Activated gamma-delta T cell treated with anti-CD3 and anti-CD28 coated beads, Interleukin-2, amount 50 U/mL, for 16 hours (primary cell): ENCODE measurements around the gene CFAP74.

ENCODE experiments used
- DNase-seq: peaks from one replicate; pipeline ENCODE4 v3.0.0-alpha.2; 2020; ENCODE audit warnings: low read depth

Gene CFAP74

DNA sequence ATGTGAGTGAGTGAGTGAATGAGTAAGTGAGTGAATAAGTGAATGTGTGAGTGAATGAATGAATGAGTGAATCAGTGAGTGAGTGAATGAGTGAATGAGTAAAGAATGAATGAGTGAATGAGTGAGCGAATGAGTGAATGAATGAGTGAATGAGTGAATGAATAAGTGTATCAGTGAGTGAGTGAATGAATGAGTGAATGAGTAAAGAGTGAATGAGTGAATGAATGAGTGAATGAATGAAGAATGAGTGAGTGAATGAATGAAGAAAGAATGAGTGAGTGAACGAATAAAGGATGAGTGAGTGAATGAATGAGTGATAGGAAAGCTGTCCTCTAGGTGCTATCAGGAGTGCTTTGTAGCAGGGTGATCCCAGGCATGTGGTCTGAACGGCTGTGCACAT lies 35.7 kb downstream of the CFAP74 start:
- DNase-seq = no peak

DNA sequence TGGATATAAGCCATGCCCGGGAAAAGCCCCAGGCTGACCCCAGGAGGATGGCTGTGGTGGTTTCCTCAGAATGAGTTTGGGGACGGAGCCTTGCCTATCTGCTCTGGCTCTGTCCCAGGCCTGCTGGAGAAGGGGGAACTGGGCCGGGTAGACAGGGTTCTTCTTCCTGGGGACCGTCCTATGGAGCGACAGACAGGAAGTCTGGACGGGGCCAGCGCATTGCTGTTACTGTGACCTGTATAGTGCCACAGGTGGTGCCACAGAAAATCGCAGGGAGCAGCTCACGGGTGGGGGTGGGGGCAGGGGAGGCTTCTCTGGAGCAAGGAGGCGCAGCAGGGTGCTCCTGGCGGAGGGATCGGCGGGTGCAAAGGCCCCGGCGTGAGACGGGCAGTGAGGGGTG lies 36.4 kb downstream of the CFAP74 start:
- no peak for DNase-seq

DNA sequence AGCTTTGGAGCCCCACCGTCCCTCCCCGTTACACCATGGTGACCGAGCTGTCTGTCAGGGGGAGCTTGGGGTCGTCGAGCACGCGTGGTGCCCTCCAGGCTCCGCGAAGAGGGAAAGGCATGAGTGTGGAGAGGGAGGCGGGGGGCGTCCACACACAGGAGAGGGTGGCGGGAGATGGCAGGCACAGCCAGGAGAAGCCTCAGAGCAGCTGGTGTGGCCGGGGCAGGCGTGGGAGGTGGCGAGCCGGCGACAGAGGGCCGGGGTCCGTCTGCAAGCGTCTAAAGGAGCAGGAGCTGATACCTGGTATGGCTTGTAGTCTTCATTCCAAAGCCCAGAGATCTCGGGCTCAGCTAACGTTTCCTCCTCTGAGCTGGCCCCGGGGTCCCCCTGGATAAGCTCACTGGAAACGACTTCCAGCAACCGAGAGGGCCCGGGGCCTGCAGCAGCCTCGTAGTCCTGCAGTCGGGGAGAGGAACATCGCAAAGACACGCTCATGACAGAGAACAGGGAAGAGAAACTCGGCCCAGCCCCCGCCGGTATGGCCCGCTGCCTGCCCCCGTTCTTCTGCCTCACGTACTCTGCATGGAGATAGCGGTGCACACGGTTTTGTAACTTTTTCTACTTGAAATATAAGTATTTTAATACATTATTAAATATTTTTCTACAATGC lies 37.4 kb downstream of the CFAP74 start:
- no peak for DNase-seq

DNA sequence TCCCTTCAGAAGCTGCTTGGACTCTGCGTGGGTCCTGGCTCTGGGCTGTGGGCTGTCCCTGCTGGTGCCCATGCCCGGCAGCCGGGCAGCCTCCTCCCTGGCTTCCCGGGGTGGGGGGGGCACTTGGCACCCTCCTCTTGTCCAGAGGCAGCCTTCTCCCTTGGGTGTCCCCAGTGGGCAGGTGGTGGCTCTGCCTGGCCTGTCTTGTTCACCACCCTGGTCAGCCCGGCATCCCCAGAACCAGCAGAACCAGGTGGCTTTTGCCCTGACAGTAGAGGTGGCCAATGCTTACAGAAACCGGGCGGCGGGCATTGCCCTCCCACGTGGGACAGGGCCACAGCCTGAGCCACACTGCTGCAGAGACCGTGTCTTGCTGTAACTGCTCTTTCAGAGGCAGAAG lies 38.0 kb downstream of the CFAP74 start:
- DNase-seq = no peak

DNA sequence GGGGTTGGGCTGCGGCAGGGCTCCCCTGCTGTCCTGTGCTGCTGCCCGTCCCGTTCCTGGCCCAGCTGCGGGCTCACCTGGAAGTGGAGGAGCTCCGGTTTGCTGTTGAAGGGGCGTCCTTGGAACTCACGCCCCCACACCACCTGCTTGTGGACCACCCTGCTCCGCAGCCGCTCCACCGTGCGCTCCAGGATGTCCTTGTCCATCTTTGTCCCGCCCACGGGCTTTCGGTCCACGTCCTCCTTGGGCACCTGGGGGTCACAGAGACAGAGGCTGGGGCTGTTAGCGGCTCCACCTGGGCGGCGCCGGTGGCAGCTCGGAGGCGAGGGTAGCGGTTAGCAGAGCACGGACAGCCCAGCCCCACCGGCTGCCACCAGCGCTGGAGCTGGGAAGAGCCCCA lies 38.8 kb downstream of the CFAP74 start:
- no peak for DNase-seq

DNA sequence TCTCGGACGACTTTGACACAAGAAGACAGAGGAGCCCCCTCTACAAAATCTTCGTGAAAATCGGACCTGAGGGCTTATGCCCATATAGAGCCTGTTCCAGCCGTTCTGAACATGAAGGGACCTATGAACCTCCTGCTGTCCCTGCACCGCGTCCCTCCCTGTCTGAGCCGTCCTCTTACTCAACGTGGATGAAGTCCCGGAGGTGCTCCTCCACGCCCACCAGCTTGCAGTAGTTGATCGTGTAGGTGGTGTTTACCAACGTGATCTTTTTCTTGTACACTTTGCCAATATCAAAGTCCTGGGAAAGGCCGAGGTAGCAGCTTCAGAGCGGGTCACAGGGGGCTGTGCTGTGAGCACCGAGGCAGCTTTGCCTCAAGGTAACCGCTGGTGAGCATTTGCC lies 40.0 kb downstream of the CFAP74 start:
- DNase-seq = no peak

DNA sequence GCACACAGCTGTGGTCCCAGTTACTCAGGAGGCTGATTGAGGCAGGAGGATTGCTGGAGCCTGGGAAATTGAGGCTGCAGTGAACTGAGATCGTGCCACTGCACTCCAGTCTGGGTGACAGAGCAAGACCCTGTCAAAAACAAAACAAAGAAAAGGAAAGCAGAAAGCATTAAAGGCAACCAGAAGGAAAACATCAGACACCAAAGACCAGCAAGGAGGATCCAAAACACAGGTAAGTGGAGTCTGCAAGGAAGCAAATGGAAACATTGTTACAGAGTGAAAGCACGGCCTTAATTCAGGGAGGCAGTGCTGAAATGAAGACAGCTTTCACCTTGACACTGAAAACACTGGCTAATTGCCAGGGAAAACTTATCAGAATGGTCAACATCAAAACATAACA lies 40.8 kb downstream of the CFAP74 start:
- DNase-seq = no peak

DNA sequence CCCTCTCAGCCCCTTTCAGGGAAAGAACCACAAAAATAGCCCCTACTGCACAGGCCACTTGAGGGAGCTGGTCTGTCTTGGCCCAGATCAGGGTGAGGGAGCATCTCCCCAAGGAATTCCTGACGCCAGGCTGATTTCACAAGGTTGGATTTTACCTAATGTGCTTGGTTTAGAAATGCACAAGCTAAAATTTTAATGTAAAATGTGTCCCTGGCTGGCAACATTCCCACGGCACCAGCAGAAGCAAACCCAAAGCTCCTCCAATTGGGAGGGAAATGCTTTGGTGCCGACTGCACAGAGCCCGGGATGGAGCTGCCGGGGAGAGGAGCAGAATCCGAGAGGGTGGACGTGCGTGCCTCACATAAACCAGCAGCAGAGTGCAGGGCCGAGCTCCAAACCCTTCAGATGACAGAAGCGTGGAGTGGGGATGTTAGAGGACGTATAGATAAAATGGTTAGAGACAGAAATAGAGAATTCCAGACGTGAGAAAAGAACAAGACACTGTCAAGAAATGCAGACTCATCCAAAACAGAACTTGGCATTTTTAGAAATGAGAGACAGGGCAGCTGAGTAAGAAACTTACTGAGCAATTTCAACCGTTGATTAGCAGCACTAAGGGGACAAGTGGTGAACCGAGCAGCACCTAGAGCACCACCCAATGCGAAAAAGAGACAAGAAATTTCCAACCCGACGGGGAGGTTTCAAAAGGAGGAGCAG lies 42.9 kb downstream of the CFAP74 start:
- no peak for DNase-seq

DNA sequence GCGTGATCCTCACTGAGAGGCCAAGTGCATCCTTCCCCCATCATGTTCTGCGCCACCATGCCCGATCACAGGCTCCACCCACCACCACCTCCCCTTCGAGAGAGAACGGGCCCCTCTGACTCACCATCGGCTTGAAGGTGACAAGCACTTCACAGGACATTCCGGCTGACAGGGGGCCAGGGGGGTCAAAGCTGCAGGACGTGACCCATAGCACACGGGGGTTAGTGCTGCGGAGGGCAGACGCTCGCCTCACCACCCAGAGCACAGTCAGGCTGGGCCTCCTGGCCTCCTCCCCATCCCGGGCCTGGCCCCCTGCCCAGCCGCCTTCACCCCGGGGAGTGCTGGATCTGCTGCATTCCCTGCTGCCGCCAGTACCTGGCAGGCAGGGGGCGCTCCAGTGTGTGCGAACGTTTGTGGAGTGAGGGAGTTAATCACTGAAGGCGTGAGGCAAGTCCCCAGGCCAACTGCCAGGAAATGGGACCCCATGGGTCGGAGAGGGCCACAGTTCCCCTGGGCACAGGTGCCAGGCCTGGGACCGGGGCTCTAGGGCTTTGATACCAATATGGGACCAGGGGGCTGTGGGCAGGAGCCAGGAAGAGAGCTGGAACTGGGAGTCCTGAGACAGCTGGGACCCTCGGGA lies 43.6 kb downstream of the CFAP74 start:
- peak; percentile 45 for DNase-seq

DNA sequence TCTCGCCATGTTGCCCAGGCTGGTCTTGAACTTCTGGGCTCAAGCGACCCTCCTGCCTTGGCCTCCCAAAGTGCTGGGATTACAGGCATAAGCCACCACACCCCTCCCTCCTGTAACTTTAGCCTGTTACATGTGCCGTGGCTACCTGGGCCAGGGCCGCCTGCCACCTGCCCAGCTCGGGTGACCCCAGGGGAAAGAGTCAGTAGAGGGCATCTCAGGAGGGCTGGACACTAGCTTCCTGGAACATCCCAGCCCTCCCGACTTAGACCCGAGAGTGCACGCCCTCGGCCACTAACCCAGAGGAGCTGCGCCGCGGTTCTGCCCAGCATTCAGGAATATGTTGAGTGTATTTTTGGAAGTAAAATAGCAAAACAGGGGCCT lies 44.1 kb downstream of the CFAP74 start:
- no peak for DNase-seq

DNA sequence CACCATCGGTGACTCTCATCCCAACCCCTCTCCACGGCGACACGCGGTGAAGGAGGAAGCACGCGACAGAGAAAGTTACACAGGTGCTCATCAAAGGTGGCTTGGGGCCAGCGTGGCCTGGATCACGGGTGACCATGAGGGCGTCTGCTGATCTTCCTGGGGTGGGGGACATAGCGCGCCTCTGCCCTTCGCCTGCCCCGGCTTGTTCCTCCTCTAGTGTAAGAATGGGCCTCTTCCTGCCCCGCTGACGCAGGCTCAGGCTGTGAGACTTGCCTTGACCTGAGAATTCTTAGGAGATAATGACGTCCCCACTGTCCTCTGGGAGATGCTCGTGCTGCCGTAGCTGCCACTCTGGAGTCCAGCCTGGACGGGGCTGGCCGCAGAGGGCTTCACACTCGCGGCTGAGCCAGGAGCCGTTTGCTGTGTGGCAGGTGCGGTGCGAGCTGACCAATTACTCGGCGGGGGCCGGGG lies 45.5 kb downstream of the CFAP74 start:
- no peak for DNase-seq

DNA sequence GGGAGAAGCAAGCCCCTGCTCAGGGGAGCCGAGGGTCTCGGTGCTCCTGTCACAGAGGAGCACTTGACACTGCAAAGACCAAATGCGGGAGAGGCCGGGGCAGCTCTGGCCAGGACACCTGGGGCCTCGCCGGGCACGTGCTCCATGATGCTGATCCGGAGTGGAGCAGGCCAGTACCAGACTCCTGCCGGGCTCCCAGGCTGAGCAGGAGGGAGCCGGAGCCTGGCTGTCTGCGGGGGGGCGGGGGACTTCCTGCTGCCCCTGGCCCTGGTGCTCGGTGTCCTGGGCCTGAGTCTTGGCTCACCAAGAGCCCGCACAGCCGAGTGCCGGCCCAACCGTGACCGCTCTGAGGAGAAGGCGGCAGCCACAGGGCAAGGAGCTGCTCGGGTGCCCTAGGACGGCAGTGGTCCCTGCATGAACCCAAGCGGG lies 46.0 kb downstream of the CFAP74 start:
- DNase-seq = no peak

DNA sequence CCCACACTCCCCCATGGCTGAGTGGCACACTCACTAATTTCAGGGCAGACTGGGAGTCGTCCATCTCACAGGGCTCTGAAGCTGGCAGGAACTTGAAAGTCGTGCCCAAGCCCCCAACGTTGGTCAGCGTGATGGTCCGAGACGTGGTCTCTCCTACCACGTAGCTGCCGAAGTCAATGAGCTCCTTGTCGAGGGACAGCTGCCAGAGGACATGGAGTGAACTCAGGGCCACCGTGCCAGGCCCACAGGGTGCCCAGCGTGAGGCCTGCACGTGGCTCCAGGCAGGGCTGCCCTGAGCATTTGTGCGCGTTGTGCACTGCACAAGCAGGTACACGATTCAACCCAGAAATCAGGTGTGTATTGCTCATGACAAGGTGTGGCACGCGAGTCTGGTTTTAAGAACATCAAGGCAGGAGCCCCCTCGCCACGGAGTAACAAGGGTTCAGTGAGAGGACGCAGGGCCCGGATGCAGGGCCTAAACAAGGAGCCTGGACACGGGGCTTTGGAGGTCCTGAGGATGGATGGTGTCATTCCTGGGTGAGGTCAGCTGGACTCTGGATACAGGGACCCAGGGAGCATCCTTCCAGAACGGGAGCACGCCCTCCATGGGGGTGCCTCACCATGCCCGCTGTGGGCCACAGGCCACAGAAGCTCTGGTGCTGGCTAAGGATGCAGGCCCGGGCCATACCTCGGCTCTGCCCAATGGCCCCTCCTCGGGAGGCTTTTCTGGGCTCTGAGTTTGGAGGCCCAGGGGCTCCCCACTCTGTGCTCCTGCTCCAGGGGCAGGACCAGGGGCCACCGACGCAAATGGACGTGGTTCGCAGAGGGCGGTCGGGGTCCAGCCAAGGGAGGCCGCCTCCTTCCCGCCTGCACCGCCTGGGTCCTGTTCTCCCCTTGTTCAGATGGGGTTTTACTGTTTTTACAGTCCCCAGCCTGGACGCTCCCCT lies 46.7 kb downstream of the CFAP74 start:
- DNase-seq = no peak

DNA sequence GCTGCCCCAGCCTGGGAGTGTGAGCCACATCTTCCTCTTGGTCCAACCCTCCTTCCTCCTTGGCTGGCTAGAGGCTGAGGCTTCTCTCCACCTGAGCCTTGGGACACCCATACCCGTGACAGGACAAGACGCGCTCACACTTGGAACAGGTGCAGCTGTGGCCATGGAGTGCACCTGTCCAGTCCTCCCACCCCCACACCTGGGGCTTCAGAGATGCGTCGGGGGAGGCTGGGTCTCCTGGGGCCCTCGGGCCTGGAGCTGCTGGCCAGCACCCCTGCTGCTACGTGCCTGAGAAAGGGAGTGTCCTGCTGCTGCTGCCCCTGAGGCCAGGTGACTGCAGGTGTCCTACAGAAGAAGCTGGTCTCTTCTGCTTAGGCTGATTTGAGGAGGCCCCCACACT lies 47.5 kb downstream of the CFAP74 start:
- DNase-seq = no peak

DNA sequence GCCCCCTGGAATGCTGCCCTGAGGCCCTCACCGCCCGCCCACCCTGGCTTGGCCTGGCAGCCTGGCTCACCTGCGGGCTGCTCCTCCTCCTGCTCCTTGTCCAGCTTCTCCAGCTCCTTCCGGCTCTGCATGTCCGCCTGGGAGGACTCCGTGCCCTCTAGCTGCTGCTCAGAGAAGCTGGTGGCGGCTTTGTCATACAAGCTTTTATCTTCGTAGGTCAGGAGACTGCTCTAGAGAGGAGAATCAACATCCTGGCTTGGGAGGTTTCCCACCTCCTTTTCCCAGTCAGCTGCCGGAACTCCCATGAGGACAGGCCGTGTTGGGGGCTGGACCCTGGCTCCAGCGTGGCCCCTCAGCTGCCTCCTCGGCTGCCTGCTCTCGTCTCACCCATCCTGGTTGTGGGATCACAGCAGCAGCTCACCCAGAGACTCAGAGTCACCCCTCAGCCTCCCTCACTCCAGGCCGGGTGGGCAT lies 47.9 kb downstream of the CFAP74 start:
- no peak for DNase-seq

DNA sequence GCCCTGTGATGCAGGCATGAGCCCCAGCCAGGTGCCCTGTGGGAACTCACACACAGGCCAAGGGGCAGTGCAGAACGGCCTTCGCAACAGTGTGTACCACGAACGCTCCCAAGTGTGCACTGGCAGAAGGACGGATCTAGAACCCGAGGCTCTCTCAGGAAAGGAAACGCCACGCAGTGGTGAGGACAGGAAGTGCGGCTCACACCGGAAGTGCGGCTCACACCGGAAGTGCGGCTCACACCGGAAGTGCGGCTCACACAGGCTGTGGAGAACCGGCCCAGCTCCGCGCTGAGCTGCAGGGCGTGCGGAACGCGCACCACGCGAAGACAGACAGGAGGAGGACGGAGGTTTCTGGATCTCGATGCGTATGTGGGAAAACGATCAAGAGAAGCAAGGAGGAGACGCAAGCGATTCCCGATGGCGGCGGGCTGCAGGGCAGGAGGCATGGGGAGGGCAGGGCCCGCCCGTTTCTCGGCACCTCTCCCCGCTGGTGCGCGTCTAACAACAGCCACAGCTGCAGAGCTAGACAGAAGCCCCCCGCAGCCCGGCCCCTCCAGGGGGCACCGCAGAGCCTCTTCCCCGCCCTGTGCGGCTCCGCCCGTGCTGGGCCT lies 48.6 kb downstream of the CFAP74 start:
- DNase-seq = no peak

DNA sequence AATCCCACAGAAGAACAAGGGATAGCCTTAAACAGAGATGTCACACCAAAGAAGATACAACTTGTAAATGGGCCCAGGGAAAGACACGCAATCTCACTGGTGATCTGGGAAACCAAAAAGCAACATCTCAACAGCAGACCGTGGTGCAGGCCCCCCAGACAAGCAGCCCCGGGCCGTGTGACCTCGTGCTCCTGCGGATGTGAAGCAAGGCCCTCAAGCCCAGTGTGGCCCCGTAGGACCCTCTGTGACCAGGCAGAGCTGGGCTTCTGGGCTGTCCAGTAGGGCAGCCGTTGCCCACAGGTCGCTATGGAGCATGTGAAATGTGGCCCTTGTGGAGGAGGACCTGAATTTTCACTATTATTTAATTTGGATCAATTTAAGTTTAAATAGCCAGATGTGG lies 49.6 kb downstream of the CFAP74 start:
- DNase-seq = no peak

DNA sequence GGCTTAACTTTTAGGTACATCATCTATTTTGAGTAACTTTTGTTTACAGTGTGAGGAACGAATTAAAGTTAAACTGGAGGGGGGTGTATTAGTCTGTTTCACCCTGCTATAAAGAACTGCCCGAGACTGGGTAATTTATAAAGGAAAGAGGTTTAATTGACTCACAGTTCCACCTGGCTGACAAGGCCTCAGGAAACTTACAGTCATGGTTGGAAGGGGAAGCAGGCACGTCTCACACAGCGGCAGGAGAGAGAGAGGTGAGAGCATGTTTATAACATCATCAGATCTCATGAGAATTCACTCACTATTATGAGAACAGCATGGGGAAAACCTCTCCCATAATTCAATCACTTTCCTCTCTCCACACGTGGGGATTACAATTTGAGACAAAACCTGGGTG lies 52.6 kb downstream of the CFAP74 start:
- no peak for DNase-seq

DNA sequence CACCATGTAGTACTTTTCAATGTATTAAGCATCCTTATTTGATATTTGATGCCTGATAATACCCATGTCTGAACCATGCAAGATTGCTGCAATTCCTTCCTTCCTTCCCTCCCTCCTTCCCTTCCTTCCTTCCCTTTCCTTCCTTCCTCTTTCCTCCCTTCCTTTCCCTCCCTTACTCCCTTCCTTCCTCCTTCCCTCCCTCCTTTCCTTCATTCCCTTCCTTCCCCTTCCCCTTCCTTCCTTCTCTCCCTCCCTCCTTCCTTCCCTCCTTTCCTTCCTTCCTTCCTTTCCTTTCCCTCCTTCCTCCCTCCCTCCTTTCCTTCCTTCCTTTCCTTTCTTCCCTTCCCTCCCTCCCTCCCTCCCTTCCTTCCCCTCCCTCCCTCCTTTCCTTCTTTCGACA lies 54.8 kb downstream of the CFAP74 start:
- no peak for DNase-seq

DNA sequence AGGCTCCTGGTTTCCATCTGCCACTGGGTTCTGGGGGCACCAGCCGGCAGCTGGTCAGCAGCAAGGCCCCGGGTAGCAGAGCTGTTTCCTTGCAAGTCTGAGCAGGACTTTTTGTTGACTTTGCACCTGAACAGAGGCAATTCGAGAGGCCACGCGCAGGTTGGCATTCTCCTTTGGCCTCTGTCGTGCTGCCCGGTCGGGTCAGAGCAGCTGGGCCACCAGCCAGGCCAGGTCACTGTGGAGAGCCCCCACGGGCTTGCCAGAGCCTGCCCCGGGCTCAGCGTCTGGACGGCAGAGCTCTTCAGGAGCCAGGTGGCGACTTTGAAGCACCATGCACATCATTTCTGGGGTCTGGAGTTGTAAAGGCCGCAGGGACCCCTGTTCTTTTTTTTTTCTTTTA lies 56.1 kb downstream of the CFAP74 start:
- DNase-seq = no peak

DNA sequence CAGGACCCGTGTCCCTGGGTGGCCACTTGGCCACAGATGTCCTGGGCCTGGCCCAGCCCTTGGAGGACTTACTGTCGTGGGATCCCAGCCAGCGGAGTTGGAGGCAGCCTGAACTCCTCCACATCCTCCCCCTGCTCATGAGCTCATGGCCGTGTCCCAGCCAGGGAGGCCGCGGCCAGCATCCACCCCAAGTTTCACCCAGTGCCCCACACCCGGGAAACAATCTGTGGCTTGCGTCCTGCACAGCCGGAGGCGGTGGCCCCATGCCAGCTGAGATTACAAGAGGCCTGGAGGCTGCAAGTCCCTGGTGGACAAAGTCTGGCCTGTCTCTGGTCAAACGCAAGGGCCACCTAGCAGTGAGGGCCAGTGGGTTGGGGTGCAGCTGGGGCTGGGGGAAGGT lies 57.0 kb downstream of the CFAP74 start:
- DNase-seq = no peak
